Tibial nerve (tissue), 4 donors: ENCODE data around the gene ITPKB. TPM values are rescaled to one million over a fixed set of nuclear protein-coding genes. Genes with fewer than 3 reads are reported as not detected.

Experiments used
- DNase-seq, 2 donors: peaks; one replicate each; pipeline ENCODE4 v3.0.0-alpha.2; 2019; ENCODE audit warnings: low spot score in 2 of 2
- H3K27ac ChIP-seq, 4 donors: fragments of 200-600 bp; sonication (generic) in 3 of 4; one replicate each; pipeline ENCODE4 v1.5.1; 2017 to 2019; ENCODE audit warnings: mild to moderate bottlenecking in 1 of 4
- H3K27me3 ChIP-seq, 2 donors: fragments of 200-600 bp; sonication (generic) in 1 of 2; one replicate each; pipeline versions ENCODE4 v1.5.1 to v1.6.0; 2017 to 2019
- H3K36me3 ChIP-seq, 3 donors: fragments of 200-600 bp; sonication (generic); one replicate each; pipeline ENCODE4 v1.5.1; 2018 to 2019
- H3K4me1 ChIP-seq, 4 donors: fragments of 200-600 bp; sonication (generic) in 3 of 4; one replicate each; pipeline ENCODE4 v1.5.1; 2017 to 2019
- H3K4me3 ChIP-seq, 4 donors: fragments of 200-600 bp; sonication (generic) in 3 of 4; one replicate each; pipeline ENCODE4 v1.5.1; 2017 to 2019; ENCODE audit warnings: mild to moderate bottlenecking in 1 of 4, moderate library complexity in 1 of 4
- H3K9me3 ChIP-seq, 4 donors: fragments of 200-600 bp; sonication (generic) in 3 of 4; one replicate each; pipeline ENCODE4 v1.5.1; 2017 to 2019
- EP300 ChIP-seq, 2 donors: sonication (generic); formaldehyde crosslinking; IDR thresholded peaks; one replicate each; pipeline ENCODE4 v1.6.1; 2017; ENCODE audit warnings: antibody characterized with exemption in 2 of 2, mild to moderate bottlenecking in 1 of 2
- POLR2A ChIP-seq, 2 donors: fragments of 450-650 bp; IDR thresholded peaks; one replicate each; pipeline ENCODE4 v1.6.1; 2017; ENCODE audit warnings: antibody characterized with exemption in 2 of 2, mild to moderate bottlenecking in 2 of 2, moderate library complexity in 2 of 2
- WGBS, 2 donors: methylation state at CpG; one replicate each; pipeline ENCODE4 v1.1.5; 2018; 5-methylcytosine and 5-hydroxymethylcytosine counted together
- small RNA-seq: library from RNA; depleted of rRNA; stranded (forward); fragments of <200 nt; gene quantifications from one replicate; pipeline ENCODE3, GENCODE V24; 2016
- total RNA-seq, 4 donors: library from RNA; depleted of rRNA; stranded (reverse); fragments of >200 nt; gene quantifications; one replicate each; pipeline ENCODE4 v1.1.0, GENCODE V29; 2016
- TF ChIP-seq, protein P1 (sequence below), 5 experiments: fragments of 200-600 bp in 3 of 5; fragments of 450-650 bp in 2 of 5; sonication (generic) in 3 of 5; IDR thresholded peaks; one replicate each; pipeline ENCODE4 v1.5.1; 2016 to 2019; ENCODE audit warnings: antibody characterized with exemption in 5 of 5, mild to moderate bottlenecking in 3 of 5, moderate library complexity in 2 of 5

ITPKB gene
- total RNA-seq, 4 donors from 2014 or later: 49.2 to 82.0 (median 52.7) TPM

- DNase-seq: no peak
- no peaks in the 10 kb centered on the region for H3K4me1 ChIP-seq
- TF ChIP-seq EP300 (IDR thresholded peaks at IDR 0.05) (no peak), POLR2A (IDR thresholded peaks at IDR 0.05) (no peak)
- TF ChIP-seq, protein P1, sequence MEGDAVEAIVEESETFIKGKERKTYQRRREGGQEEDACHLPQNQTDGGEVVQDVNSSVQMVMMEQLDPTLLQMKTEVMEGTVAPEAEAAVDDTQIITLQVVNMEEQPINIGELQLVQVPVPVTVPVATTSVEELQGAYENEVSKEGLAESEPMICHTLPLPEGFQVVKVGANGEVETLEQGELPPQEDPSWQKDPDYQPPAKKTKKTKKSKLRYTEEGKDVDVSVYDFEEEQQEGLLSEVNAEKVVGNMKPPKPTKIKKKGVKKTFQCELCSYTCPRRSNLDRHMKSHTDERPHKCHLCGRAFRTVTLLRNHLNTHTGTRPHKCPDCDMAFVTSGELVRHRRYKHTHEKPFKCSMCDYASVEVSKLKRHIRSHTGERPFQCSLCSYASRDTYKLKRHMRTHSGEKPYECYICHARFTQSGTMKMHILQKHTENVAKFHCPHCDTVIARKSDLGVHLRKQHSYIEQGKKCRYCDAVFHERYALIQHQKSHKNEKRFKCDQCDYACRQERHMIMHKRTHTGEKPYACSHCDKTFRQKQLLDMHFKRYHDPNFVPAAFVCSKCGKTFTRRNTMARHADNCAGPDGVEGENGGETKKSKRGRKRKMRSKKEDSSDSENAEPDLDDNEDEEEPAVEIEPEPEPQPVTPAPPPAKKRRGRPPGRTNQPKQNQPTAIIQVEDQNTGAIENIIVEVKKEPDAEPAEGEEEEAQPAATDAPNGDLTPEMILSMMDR (IDR thresholded peaks at IDR 0.05): no peak
- WGBS, 2 donors: 83 to 87% methylated on average over 3 of the region's 3 CpGs
- no peak overlapping the region for H3K27ac ChIP-seq
- H3K4me3 ChIP-seq: no peak overlapping the region
- no peaks in the 10 kb centered on the region for H3K9me3 ChIP-seq
- no peaks in the 10 kb centered on the region for H3K36me3 ChIP-seq
- H3K27me3 ChIP-seq: no peaks in the 10 kb centered on the region
Measured at GRCh38 chr1:226582966-226583365, 156.1 kb downstream of the ITPKB start.

Small RNA genes lying within 50 kb of the gene (small RNA-seq; reads per million reads assigned to genes)
- gene RPS27P5: not detected

Other genes with a start within 250 kb of the ITPKB start
- 1 to 10 TPM; 4.8 to 7.5 (median 6.9) TPM for gene STUM, start 190.5 kb downstream of the ITPKB start, total RNA-seq
- 10 to 100 TPM; 30.8 to 49.2 (median 40.9) TPM for gene PSEN2, start 131.3 kb upstream of the ITPKB start, total RNA-seq
- gene COQ8A, start 201.0 kb upstream of the ITPKB start, total RNA-seq: 10 to 100 TPM; 39.9 to 60.7 (median 55.5) TPM